Endothelial cell of umbilical vein (primary cell): ENCODE data around the gene MGLL. TPM values are rescaled to one million over a fixed set of nuclear protein-coding genes. Genes with fewer than 3 reads are reported as not detected.

ENCODE experiments used
- BruUV-seq: library from RNA; stranded (reverse); fragments of 400-500 nt; replicated peaks from 2 replicates; lab custom pipeline; 2021; lab: Mats Ljungman, UMichigan
- CTCF ChIA-PET: fragments of 300-600, 350-600 bp; sonication (Branson Sonifier 250); formaldehyde crosslinking; loops from one replicate; lab custom pipeline; 2021; ENCODE audit warnings: antibody characterized with exemption, inconsistent platforms; lab: Charles Lee
- POLR2A ChIA-PET: fragments of 300-600, 350-600 bp; sonication (Branson Sonifier 250); formaldehyde crosslinking; loops from one replicate; lab custom pipeline; 2021; ENCODE audit warnings: antibody characterized with exemption, inconsistent platforms; lab: Charles Lee
- DNase-seq: peaks from one replicate; pipeline ENCODE4 v3.0.0-alpha.2; 2011; ENCODE audit warnings: low read depth, low spot score
- FAIRE-seq: peaks from 2 replicates; lab custom pipeline; 2011; peaks lifted over from hg19 to GRCh38; lab: Jason Lieb, UNC
- H2AFZ ChIP-seq: 2 replicates; pipeline ENCODE4 v1.6.0; 2012; ENCODE audit warnings: low read depth, low read length, control low read depth, inconsistent platforms
- H3K27ac ChIP-seq: 2 replicates; pipeline ENCODE4 v1.5.1; 2011; ENCODE audit warnings: low read depth, mild to moderate bottlenecking, control low read depth, low read length, moderate library complexity; ENCODE audit not compliant: insufficient read depth
- H3K27me3 ChIP-seq, 2 experiments: 2 replicates each; pipeline versions ENCODE4 v1.6.0 to v1.6.1; 2011; ENCODE audit warnings: low read length in 2 of 2, mixed read lengths in 1 of 2; ENCODE audit not compliant: control insufficient read depth in 2 of 2, insufficient read depth in 2 of 2
- H3K36me3 ChIP-seq, 2 experiments: 2 replicates in 1 of 2; 3 replicates in 1 of 2; pipeline ENCODE4 v1.5.1; 2011; ENCODE audit warnings: low read length in 2 of 2, mild to moderate bottlenecking in 1 of 2, moderate library complexity in 1 of 2; ENCODE audit not compliant: control insufficient read depth in 2 of 2, insufficient read depth in 2 of 2; ENCODE audit errors: extremely low read depth in 1 of 2
- H3K4me1 ChIP-seq: 3 replicates; pipeline ENCODE4 v1.5.1; 2011; ENCODE audit warnings: mild to moderate bottlenecking, low read length; ENCODE audit not compliant: control insufficient read depth, insufficient read depth; ENCODE audit errors: extremely low read depth
- H3K4me2 ChIP-seq: 2 replicates; pipeline ENCODE4 v1.6.1; 2011; ENCODE audit warnings: low read length, control low read depth, mixed read lengths; ENCODE audit not compliant: insufficient read depth
- H3K4me3 ChIP-seq, 3 experiments: fragments of 200-600 bp in 1 of 3; sonication (generic), shearing (Covaris generic) in 1 of 3; replicated peaks in 1 of 3; 2 replicates each; pipeline ENCODE4 v1.5.1; 2011 to 2016; ENCODE audit warnings: control low read depth in 3 of 3, low read length in 3 of 3, mild to moderate bottlenecking in 2 of 3, inconsistent platforms in 1 of 3, low read depth in 1 of 3, moderate library complexity in 1 of 3; ENCODE audit not compliant: insufficient read depth in 1 of 3
- H3K79me2 ChIP-seq: 2 replicates; pipeline ENCODE4 v1.6.0; 2012; ENCODE audit warnings: low read length, inconsistent platforms; ENCODE audit not compliant: control insufficient read depth, insufficient read depth
- H3K9ac ChIP-seq: replicated peaks from 2 replicates; pipeline ENCODE3; 2011; ENCODE audit warnings: low read length, control low read depth; ENCODE audit not compliant: insufficient read depth; ENCODE audit errors: extremely low read depth
- H3K9me1 ChIP-seq: replicated peaks from 3 replicates; pipeline ENCODE4 v1.6.0; 2011; ENCODE audit warnings: mild to moderate bottlenecking, low read length; ENCODE audit not compliant: control insufficient read depth, insufficient read depth; ENCODE audit errors: extremely low read depth
- H3K9me3 ChIP-seq: replicated peaks from 2 replicates; pipeline ENCODE4 v1.5.1; 2012; ENCODE audit warnings: low read length, inconsistent platforms; ENCODE audit not compliant: control insufficient read depth, insufficient read depth
- H4K20me1 ChIP-seq: replicated peaks from 2 replicates; pipeline ENCODE3; 2011; ENCODE audit warnings: mild to moderate bottlenecking, low read length; ENCODE audit not compliant: control insufficient read depth, insufficient read depth; ENCODE audit errors: extremely low read depth
- EZH2 ChIP-seq: IDR thresholded peaks from 2 replicates; pipeline ENCODE4 v1.6.1; 2012; ENCODE audit warnings: borderline replicate concordance, low read depth, mild to moderate bottlenecking, moderate library complexity, low read length, inconsistent platforms; ENCODE audit not compliant: severe bottlenecking
- FOS ChIP-seq: IDR thresholded peaks from 2 replicates; pipeline ENCODE4 v1.6.1; 2011; ENCODE audit warnings: mild to moderate bottlenecking, low read length, moderate library complexity, borderline replicate concordance; ENCODE audit not compliant: insufficient read depth
- GATA2 ChIP-seq: IDR thresholded peaks from 2 replicates; pipeline ENCODE4 v1.7.0; 2011; ENCODE audit warnings: low read depth, mild to moderate bottlenecking, moderate library complexity, mixed read lengths, low read length; ENCODE audit not compliant: insufficient read length, insufficient read depth
- JUN ChIP-seq: IDR thresholded peaks from 2 replicates; pipeline ENCODE4 v1.6.1; 2011; ENCODE audit warnings: borderline replicate concordance, low read depth; ENCODE audit not compliant: insufficient read length, insufficient read depth
- MYC ChIP-seq: IDR thresholded peaks from one replicate; pipeline ENCODE4 v1.6.1; 2011; ENCODE audit warnings: mild to moderate bottlenecking, low read depth, low read length
- POLR2A ChIP-seq: IDR thresholded peaks from 2 replicates; pipeline ENCODE4 v1.6.1; 2012; ENCODE audit warnings: low read depth, mild to moderate bottlenecking, control low read depth, low read length
- POLR2AphosphoS5 ChIP-seq: IDR thresholded peaks from 2 replicates; pipeline ENCODE4 v1.6.1; 2012; ENCODE audit warnings: low read depth, mild to moderate bottlenecking, control low read depth, low read length, moderate library complexity; ENCODE audit not compliant: insufficient read depth
- dilution Hi-C: fragments of 300-500 bp; cut with MboI; formaldehyde crosslinking; loops from one replicate; pipeline ENCODE4 v1.15.0; 2019; ENCODE audit warnings: low sequenced_read_pairs; ENCODE audit not compliant: extremely low pct_ligation_motif_present
- intact Hi-C: fragments of 100-400 bp; cut with micrococcal nuclease; formaldehyde crosslinking; loops from one replicate; pipeline ENCODE4 v1.10.0; 2022
- polyA plus RNA-seq, 4 experiments: library from polyadenylated mRNA; depleted of rRNA in 3 of 4; stranded (reverse) in 3 of 4; unstranded in 1 of 4; fragments of >200 nt; gene quantifications; 2 replicates each; pipeline versions ENCODE4 v1.2.1 to v1.2.3, GENCODE V29; 2011 to 2012; ENCODE audit warnings: missing spikeins in 1 of 4
- total RNA-seq: library from RNA; stranded (reverse); gene quantifications from 2 replicates; pipeline ENCODE4 v1.2.3, GENCODE V29; 2021
- TF ChIP-seq, protein P1 (sequence below), 2 donors: IDR thresholded peaks; 1 replicate in 1 of 2; 2 replicates in 1 of 2; pipeline ENCODE4 v1.5.1; 2011; ENCODE audit warnings: low read length in 2 of 2, mild to moderate bottlenecking in 2 of 2, moderate library complexity in 2 of 2, control low read depth in 1 of 2, inconsistent platforms in 1 of 2, low read depth in 1 of 2; ENCODE audit not compliant: insufficient read depth in 1 of 2; ENCODE audit errors: extremely low read depth in 1 of 2
- TF ChIP-seq, protein P2 (sequence below): IDR thresholded peaks from 2 replicates; pipeline ENCODE4 v1.6.1; 2011; ENCODE audit not compliant: insufficient read depth, insufficient read length

MGLL gene
- total and polyA plus RNA-seq, 2 donors (not counting 3 experiments of a cell fraction or from before 2014, with no cell fraction given) = 30.7 to 60.2 TPM

DNA sequence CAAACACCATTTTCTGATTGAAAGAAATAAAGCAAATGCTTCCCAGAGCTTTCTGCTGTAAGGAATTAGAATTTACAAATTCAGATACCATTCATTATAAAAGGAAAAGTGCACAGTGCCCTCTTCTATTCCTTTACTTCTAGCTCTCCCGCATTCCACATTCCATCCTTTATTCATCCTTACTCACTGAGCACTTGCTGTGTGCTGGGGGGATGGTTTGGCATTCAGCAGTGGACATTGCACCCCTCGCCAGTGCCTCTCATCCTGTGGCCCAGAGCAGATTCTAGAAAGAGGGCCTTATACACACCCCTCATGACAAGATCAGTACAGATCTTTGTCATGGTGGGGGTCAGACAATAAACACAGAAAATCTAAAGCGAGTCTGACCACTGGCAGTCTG, 73.0 kb downstream of the MGLL start:
- no TSS peak for BruUV-seq
- Histone ChIP-seq H3K9me3 (no peaks in the 10 kb centered on the region), H3K9ac (no peak overlapping the region), H3K27ac (no peak overlapping the region), H3K4me1 (peaks cover 26% of the 10 kb centered on the region), H3K4me3 (no peak overlapping the region), H2AFZ (no peak overlapping the region), H3K27me3 (no peaks in the 10 kb centered on the region), H4K20me1 (no peaks in the 10 kb centered on the region), H3K79me2 (no peaks in the 10 kb centered on the region), H3K36me3 (no peaks in the 10 kb centered on the region), H3K9me1 (no peaks in the 10 kb centered on the region), H3K4me2 (no peak overlapping the region)
- no peak for TF ChIP-seq POLR2A
- no peak for TF ChIP-seq JUN
- TF ChIP-seq POLR2AphosphoS5 = no peak
- TF ChIP-seq GATA2 = no peak
- TF ChIP-seq, protein P1, sequence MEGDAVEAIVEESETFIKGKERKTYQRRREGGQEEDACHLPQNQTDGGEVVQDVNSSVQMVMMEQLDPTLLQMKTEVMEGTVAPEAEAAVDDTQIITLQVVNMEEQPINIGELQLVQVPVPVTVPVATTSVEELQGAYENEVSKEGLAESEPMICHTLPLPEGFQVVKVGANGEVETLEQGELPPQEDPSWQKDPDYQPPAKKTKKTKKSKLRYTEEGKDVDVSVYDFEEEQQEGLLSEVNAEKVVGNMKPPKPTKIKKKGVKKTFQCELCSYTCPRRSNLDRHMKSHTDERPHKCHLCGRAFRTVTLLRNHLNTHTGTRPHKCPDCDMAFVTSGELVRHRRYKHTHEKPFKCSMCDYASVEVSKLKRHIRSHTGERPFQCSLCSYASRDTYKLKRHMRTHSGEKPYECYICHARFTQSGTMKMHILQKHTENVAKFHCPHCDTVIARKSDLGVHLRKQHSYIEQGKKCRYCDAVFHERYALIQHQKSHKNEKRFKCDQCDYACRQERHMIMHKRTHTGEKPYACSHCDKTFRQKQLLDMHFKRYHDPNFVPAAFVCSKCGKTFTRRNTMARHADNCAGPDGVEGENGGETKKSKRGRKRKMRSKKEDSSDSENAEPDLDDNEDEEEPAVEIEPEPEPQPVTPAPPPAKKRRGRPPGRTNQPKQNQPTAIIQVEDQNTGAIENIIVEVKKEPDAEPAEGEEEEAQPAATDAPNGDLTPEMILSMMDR (IDR thresholded peaks at IDR 0.05; ENCODE audit: extremely low read depth in 1 of 2, insufficient read depth in 1 of 2, low read depth in 1 of 2, low read length in 2 of 2) = no peak
- TF ChIP-seq FOS = no peak
- TF ChIP-seq, protein P2, sequence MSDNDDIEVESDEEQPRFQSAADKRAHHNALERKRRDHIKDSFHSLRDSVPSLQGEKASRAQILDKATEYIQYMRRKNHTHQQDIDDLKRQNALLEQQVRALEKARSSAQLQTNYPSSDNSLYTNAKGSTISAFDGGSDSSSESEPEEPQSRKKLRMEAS = no peak
- TF ChIP-seq MYC = no peak
- no peak for TF ChIP-seq EZH2
- FAIRE-seq = no peak
- dilution Hi-C loops = no loop called here
- POLR2A ChIA-PET = no interaction called here
- intact Hi-C loops = loop anchor here (2.0 kb wide), 2 partner anchors 19 to 71 kb away; no protein-coding TSS in a partner anchor
- CTCF ChIA-PET = interaction anchor here (0.9 to 1.3 kb wide), 2 partner anchors 42 to 53 kb away, joined by 3 read pairs; no protein-coding TSS in a partner anchor
- no peak for DNase-seq
